Hepatocyte (in vitro differentiated cells): ENCODE results near the gene COL5A1.

Experiments used
- EZH2 ChIP-seq: fragments of 200-600 bp; sonication (generic); IDR thresholded peaks from 2 replicates; pipeline ENCODE4 v1.6.1; 2016; ENCODE audit warnings: antibody characterized with exemption, mild to moderate bottlenecking, borderline replicate concordance
- EZH2phosphoT487 ChIP-seq: fragments of 200-600 bp; sonication (generic); IDR thresholded peaks from one replicate; pipeline ENCODE4 v1.6.1; 2018; ENCODE audit warnings: antibody characterized with exemption, mild to moderate bottlenecking, low read depth, moderate library complexity; ENCODE audit not compliant: unreplicated experiment, severe bottlenecking
- TF ChIP-seq, protein P1 (sequence below): fragments of 200-600 bp; sonication (generic); IDR thresholded peaks from 2 replicates; pipeline ENCODE4 v1.5.1; 2016; ENCODE audit warnings: antibody characterized with exemption, mild to moderate bottlenecking; ENCODE audit not compliant: poor library complexity

DNA sequence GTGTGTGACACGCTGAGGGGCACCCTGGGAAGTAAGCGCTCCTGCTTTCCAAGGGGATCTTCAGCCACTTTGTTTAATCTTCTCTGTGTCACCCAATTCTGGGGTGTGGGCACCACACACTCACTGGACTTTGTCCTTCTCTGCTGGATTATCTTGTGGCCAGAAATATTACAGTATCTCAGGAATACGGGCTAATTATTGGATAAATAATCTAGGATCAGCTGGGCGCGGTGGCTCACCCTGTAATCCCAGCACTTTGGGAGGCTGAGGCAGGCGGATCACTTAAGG is 50.9 kb downstream of the COL5A1 start:
- TF ChIP-seq, protein P1, sequence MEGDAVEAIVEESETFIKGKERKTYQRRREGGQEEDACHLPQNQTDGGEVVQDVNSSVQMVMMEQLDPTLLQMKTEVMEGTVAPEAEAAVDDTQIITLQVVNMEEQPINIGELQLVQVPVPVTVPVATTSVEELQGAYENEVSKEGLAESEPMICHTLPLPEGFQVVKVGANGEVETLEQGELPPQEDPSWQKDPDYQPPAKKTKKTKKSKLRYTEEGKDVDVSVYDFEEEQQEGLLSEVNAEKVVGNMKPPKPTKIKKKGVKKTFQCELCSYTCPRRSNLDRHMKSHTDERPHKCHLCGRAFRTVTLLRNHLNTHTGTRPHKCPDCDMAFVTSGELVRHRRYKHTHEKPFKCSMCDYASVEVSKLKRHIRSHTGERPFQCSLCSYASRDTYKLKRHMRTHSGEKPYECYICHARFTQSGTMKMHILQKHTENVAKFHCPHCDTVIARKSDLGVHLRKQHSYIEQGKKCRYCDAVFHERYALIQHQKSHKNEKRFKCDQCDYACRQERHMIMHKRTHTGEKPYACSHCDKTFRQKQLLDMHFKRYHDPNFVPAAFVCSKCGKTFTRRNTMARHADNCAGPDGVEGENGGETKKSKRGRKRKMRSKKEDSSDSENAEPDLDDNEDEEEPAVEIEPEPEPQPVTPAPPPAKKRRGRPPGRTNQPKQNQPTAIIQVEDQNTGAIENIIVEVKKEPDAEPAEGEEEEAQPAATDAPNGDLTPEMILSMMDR, result no peak
- TF ChIP-seq EZH2 (no peak), EZH2phosphoT487 (no peak)
